Measurements from ENCODE around the gene LAMB4. TPM values are rescaled to one million over a fixed set of nuclear protein-coding genes. Genes with fewer than 3 reads are reported as not detected.
A peak's percentile ranks its signal among the peaks of the same experiment; 100 is the strongest.

The LAMB4 gene
- polyA plus RNA-seq, 2 of the 4 experiments (the other 2 are of a cell fraction) = 0.13 to 0.19 TPM

GRCh38 chr7:108000875-108001763 lies 129.0 kb downstream of the LAMB4 start:
- FAIRE-seq = no peak
- Histone ChIP-seq H3K4me1 (peaks cover 76% of the 10 kb centered on the region), H3K9me3 (no peaks in the 10 kb centered on the region), H3K4me2 (peak overlapping the region; percentile 93), H3K4me3 (peak overlapping the region; percentile 60), H3K27ac (peak overlapping the region; percentile 86 to 94)
- POLR2A ChIA-PET = interaction anchor here (1.1 to 4.2 kb wide), 3 partner anchors 11 to 94 kb away, joined by 3 to 29 read pairs (median 6); no protein-coding TSS in a partner anchor
- DNase-seq (ENCODE audit: low read depth in 1 of 2, low spot score in 1 of 2) = peak; percentile 47 to 83
- CTCF ChIA-PET = interaction anchor here (0.7 to 5.6 kb wide), 17 partner anchors 11 to 496 kb away, joined by 3 to 46 read pairs (median 4); no protein-coding TSS in a partner anchor
- WGBS (ENCODE audit: missing lambda C conversion rate) = 18% methylated on average over 22 of the region's 37 CpGs
- ATAC-seq = peak; percentile 28 to 66
- TF ChIP-seq POLR2AphosphoS2 (conservative IDR thresholded peaks at IDR 0.05; ENCODE audit: low read length) = no peak
- TF ChIP-seq JUNB (IDR thresholded peaks at IDR 0.05) = no peak
- TF ChIP-seq POLR2A (IDR thresholded peaks at IDR 0.05; ENCODE audit: low read length) = no peak
- no peak for TF ChIP-seq CHD4 (IDR thresholded peaks at IDR 0.05; ENCODE audit: borderline replicate concordance)
- TF ChIP-seq FOXS1 (CRISPR knock-in tag; IDR thresholded peaks at IDR 0.05) = no peak
- TF ChIP-seq HOXA7 (CRISPR knock-in tag; IDR thresholded peaks at IDR 0.05) = no peak
- TF ChIP-seq MAX (IDR thresholded peaks at IDR 0.05) = peak; percentile 58
- TF ChIP-seq ELK1 (IDR thresholded peaks at IDR 0.05; ENCODE audit: low read depth, low read length) = no peak
- TF ChIP-seq RFX5 (IDR thresholded peaks at IDR 0.05) = no peak
- no peak for TF ChIP-seq FOSB (CRISPR knock-in tag; IDR thresholded peaks at IDR 0.05)
- no peak for TF ChIP-seq ZNF302 (CRISPR knock-in tag; IDR thresholded peaks at IDR 0.05)
- peak; percentile 45 for TF ChIP-seq CTCF (IDR thresholded peaks at IDR 0.05)
- no peak for TF ChIP-seq RARB (CRISPR knock-in tag; IDR thresholded peaks at IDR 0.05)
- no peak for TF ChIP-seq ZFP36 (IDR thresholded peaks at IDR 0.05; ENCODE audit: borderline replicate concordance, partially characterized antibody)
- TF ChIP-seq HOXB13 (CRISPR knock-in tag; IDR thresholded peaks at IDR 0.05; ENCODE audit: low read depth) = no peak
- TF ChIP-seq EHMT2 (IDR thresholded peaks at IDR 0.05; ENCODE audit: low read depth) = no peak
- TF ChIP-seq JUN (IDR thresholded peaks at IDR 0.05) = no peak
- no peak for TF ChIP-seq HOXB5 (CRISPR knock-in tag; IDR thresholded peaks at IDR 0.05)
- TF ChIP-seq E2F6 (IDR thresholded peaks at IDR 0.05; ENCODE audit: borderline replicate concordance, low read depth) = peak; percentile 59
- no peak for TF ChIP-seq SREBF2 (IDR thresholded peaks at IDR 0.05)
- TF ChIP-seq RNF2 (IDR thresholded peaks at IDR 0.05; ENCODE audit: borderline replicate concordance, low read depth) = 0 out of 2 replicates have a peak, but pooled peaks have one; percentile 6
- TF ChIP-seq MAZ (IDR thresholded peaks at IDR 0.05; ENCODE audit: borderline replicate concordance, low read depth, low read length) = no peak
- no peak for TF ChIP-seq REST (IDR thresholded peaks at IDR 0.05)
- TF ChIP-seq USF2 (IDR thresholded peaks at IDR 0.05) = no peak
- no peak for TF ChIP-seq ESRRA (IDR thresholded peaks at IDR 0.05; ENCODE audit: borderline replicate concordance, low read length)
- no peak for TF ChIP-seq ATOH8 (CRISPR knock-in tag; IDR thresholded peaks at IDR 0.05; ENCODE audit: low read depth)
- TF ChIP-seq PHF8 (IDR thresholded peaks at IDR 0.05; ENCODE audit: borderline replicate concordance, low read depth) = no peak
- peak; percentile 56 to 65; a peak in 4 of 5 replicates for TF ChIP-seq RAD21 (conservative IDR thresholded peaks at IDR 0.05 in 1 of 2, IDR thresholded peaks at IDR 0.05 in 1 of 2)
- TF ChIP-seq BHLHE40 (IDR thresholded peaks at IDR 0.05; ENCODE audit: low read depth, low read length) = no peak
- peak; percentile 59 for TF ChIP-seq SMC3 (IDR thresholded peaks at IDR 0.05)

Data from A549 (cell line).